NB4 (cell line): ENCODE results near the gene NPHP3.

Source experiments
- CTCF ChIP-seq: IDR thresholded peaks from one replicate; pipeline ENCODE4 v1.5.1; 2012; ENCODE audit warnings: low read depth, low read length
- MYC ChIP-seq: IDR thresholded peaks from 2 replicates; pipeline ENCODE4 v1.6.1; 2011; ENCODE audit warnings: low read depth, low read length
- POLR2A ChIP-seq: IDR thresholded peaks from 2 replicates; pipeline ENCODE4 v1.6.1; 2011; ENCODE audit warnings: mild to moderate bottlenecking; ENCODE audit not compliant: insufficient read length; ENCODE audit errors: extremely low read depth
- TF ChIP-seq, protein P1 (sequence below): IDR thresholded peaks from 2 replicates; pipeline ENCODE4 v1.6.1; 2011; ENCODE audit warnings: low read depth, low read length

- no peak for TF ChIP-seq CTCF
- TF ChIP-seq POLR2A: no peak
- TF ChIP-seq, protein P1, sequence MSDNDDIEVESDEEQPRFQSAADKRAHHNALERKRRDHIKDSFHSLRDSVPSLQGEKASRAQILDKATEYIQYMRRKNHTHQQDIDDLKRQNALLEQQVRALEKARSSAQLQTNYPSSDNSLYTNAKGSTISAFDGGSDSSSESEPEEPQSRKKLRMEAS: no peak
- no peak for TF ChIP-seq MYC
Measured at GRCh38 chr3:132665230-132665745, 56.9 kb downstream of the NPHP3 start.
